ENCODE data around the gene POLL.
"Not testable (repeated sequence)": the region's sequence is repeated elsewhere in the genome, so short reads cannot be mapped to it uniquely, and the experiment has no call there.

POLL gene

GRCh38 chr10:101587725-101588653 is at the start of gene POLL, which contains the start of gene DPCD:
Gene POLL, minus strand, starts transcription at chr10:101588257. Its CDS starts 897 bp downstream, at chr10:101587360.
Gene DPCD, plus strand, starts transcription at chr10:101588321. Its CDS starts 16 bp downstream, at chr10:101588337.
- DNase-seq: peak; percentile 74

GRCh38 chr10:101633510-101633909 is 45.5 kb upstream of the POLL start:
- DNase-seq: not testable (repeated sequence)

GRCh38 chr10:101631821-101632475 is 43.9 kb upstream of the POLL start:
- no peak for DNase-seq

GRCh38 chr10:101630633-101630920 is 42.5 kb upstream of the POLL start:
- no peak for DNase-seq

- DNase-seq: no peak
These were observed 42.0 kb upstream of the POLL start for GRCh38 chr10:101629837-101630632.

- no peak for DNase-seq
These were observed 37.9 kb upstream of the POLL start for GRCh38 chr10:101625821-101626412.

- no peak for DNase-seq
These were observed 36.6 kb upstream of the POLL start for GRCh38 chr10:101624526-101625102.

- no peak for DNase-seq
These were observed 35.5 kb upstream of the POLL start for GRCh38 chr10:101623528-101623927.

GRCh38 chr10:101619983-101620382 is 31.9 kb upstream of the POLL start:
- no peak for DNase-seq

GRCh38 chr10:101618871-101619270 is 30.8 kb upstream of the POLL start:
- no peak for DNase-seq

- DNase-seq: no peak
These were observed 29.9 kb upstream of the POLL start for GRCh38 chr10:101617824-101618568.

- peak; percentile 10 for DNase-seq
These were observed 29.2 kb upstream of the POLL start for GRCh38 chr10:101617102-101617823.

- DNase-seq: no peak
These were observed 28.5 kb upstream of the POLL start for GRCh38 chr10:101616415-101617101.

- DNase-seq: no peak
These were observed 27.6 kb upstream of the POLL start for GRCh38 chr10:101615525-101616116.

- no peak for DNase-seq
These were observed 26.8 kb upstream of the POLL start for GRCh38 chr10:101614663-101615524.

GRCh38 chr10:101613646-101614045 is 25.6 kb upstream of the POLL start:
- no peak for DNase-seq

GRCh38 chr10:101612872-101613271 is 24.8 kb upstream of the POLL start:
- DNase-seq: no peak

GRCh38 chr10:101612086-101612485 is 24.0 kb upstream of the POLL start:
- DNase-seq: no peak
